HG03342 (cell line): ENCODE data around the gene SRGAP2B.
"Not testable (repeated sequence)": the region's sequence is repeated elsewhere in the genome, so short reads cannot be mapped to it uniquely, and the experiment has no call there.

ENCODE experiments used
- ATAC-seq: cut with Tn5 transposase; IDR thresholded peaks from one replicate; pipeline ENCODE4 v1.9.1; 2021; ENCODE audit warnings: mild to moderate bottlenecking, moderate library complexity; ENCODE audit not compliant: unreplicated experiment

Gene SRGAP2B

DNA sequence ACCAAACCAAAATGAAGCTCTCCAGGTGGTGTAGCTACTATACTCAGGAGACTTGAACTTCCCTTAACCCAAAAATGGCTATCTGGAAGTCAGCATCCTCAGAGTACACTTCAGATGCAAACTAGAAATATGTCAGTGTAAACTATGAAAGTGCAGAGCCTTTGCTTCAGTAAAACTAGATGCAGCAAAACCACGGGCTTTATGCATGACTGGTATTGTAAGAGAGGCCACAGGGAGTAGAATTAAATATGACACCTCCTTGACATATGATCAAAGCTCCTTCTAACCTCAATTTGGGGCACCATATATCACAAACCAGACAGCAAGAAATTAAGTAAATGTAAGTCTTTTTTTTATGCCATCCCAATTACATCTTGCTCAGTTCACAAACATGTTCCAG is 47.6 kb downstream of the SRGAP2B start:
- ATAC-seq: not testable (repeated sequence)

GRCh38 chr1:145045571-145046273 is 49.4 kb downstream of the SRGAP2B start:
- not testable (repeated sequence) for ATAC-seq

GRCh38 chr1:145041519-145041918 is 53.6 kb downstream of the SRGAP2B start:
- ATAC-seq: peak; percentile 80

DNA sequence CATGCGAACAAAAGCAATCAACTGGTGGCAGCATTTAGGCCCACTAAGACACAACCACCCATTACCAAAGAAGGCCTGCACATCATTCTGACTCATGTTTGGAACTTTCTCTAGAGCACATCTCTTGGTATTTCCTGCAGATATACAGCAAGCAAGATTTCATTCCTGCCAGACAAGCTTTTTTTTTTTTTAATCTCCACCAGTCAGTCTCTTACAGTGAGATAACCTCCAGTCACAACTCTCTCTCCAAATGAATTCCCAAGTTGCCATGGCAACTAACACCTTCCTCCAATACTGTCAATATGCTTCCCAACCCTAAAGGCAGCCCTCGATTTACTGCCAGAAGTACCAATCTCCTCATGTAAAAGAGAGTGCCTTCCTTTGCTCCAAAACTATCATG is 59.1 kb downstream of the SRGAP2B start:
- not testable (repeated sequence) for ATAC-seq

- ATAC-seq: not testable (repeated sequence)
Observed at GRCh38 chr1:145033523-145033922, 61.6 kb downstream of the SRGAP2B start.

DNA sequence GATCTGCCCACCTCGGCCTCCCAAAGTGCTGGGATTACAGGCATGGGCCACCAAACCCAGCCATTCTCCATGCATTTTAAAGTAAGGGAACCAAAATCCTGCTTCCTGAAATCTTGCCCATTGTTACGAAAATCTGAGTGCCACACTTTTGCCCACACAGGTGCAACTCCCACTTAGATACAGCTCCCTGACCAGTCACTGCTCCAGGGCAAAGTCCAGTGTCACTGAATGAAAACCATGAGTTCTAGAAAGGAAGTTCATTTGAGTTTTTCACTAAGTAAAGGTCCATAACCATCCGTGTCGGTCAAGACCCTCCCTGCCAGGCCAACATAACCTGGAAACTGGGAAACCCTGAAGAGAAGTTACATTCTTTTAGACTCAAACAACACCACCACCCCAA is 67.9 kb downstream of the SRGAP2B start:
- ATAC-seq: not testable (repeated sequence)

- not testable (repeated sequence) for ATAC-seq
Observed at GRCh38 chr1:145025286-145025685, 69.8 kb downstream of the SRGAP2B start.

DNA sequence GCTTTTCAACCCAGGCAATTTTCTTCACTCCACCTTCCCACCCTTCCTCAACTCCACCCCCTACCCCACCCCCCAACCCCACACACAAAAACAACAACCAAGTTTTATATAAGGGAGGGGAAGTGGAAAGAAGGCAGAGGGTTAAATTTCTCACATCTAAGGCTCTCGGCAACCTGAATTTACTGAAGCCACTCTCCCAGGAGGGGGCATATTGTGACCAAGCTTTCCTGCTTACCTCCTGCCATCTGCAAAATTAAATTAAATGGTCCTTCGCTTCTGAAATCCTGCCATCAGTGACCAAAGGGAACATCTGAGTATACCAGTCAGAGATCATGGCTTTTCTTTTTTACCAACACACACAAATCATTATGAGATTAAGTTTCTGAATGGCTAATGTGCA is 72.9 kb downstream of the SRGAP2B start:
- ATAC-seq: not testable (repeated sequence)

DNA sequence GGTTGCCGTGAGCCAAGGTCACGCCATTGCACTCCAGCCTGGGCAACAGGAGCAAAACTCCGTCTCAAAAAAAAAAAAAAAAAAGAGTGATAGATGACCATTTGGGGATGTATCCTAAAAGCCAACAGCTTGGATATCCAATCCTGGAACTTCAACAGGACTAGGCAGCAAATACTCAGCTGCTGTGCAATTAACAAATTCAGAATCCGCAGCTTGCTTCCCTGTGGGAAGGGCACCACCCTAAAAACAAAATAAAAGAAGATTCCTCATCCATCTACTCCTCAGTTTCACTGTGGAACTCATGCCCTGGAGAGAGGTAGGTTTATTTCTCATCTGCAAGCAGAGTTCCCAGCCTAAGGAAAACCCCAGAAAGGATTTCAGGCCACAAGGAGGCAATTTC is 73.4 kb downstream of the SRGAP2B start:
- not testable (repeated sequence) for ATAC-seq

DNA sequence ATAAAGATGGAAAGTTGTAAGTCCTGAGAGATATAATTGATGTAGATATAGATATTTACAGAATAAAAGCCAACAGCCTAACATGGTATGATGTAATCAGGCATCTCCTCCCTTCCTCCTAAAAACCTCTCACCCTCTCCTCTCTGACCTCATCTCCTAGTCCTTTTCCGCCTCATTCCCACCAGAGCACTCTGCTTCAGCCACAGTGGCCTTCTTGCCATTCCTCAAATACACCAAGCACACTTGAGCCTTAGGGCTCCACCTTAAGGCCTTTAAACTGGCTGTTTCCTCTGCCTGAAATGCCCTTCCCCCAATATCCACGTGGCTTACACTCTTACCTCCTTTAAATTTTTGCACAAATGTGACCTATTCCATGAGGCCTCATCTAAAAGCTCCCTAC is 75.4 kb downstream of the SRGAP2B start:
- not testable (repeated sequence) for ATAC-seq

- ATAC-seq: not testable (repeated sequence)
Observed at GRCh38 chr1:145017725-145018124, 77.4 kb downstream of the SRGAP2B start.

DNA sequence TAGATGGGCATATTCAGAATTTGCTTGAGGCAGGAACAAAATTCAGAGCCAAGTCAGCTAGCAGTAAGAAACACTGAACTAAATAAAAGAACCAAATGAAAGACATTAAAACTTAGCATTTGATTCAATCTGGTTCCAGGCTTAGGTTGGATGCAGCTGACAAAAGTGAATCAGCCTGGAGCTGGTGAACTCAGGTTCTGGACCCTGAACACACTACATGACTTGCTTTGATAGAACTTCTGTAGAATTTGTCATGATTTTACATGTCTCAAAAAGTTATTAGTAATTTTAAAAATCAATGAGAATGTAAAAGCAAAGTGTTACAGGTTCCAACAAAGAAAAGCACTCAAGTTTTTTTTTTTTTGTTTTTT is 78.7 kb downstream of the SRGAP2B start:
- not testable (repeated sequence) for ATAC-seq

DNA sequence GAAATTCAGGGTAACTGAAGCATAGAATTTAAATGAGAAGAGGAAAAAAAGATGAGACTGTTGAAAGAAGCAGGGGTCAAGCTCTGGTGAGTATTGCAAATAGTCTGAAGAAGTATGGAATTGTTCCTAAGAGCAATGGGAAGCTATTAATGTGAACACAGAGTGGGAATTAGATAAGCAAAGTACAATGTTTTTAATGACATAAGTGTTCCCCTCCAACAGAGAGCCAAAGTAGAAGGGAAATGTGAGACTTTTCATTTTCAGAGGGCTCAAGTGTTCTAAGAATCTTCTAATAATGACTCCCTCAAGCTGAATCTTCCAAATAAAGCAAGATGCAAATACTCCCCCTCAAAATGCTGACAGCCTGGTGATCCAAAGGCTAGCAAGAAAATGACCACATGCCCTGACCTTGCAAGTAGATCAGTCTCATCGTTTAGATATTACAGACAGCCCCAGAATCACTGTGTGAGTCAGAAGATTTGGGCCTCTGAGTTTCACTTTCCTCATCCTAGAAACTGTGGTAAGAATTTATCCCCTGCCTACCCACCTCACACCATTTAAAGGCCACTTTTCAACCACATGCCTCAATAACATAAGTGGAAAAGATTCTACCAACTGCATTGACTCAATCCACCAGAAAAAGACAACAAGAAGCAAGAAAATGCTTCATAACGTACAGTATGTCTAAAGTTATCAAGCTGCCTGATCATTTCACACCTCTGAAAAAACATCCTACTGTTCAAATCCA is 79.2 kb downstream of the SRGAP2B start:
- ATAC-seq: peak; percentile 71

DNA sequence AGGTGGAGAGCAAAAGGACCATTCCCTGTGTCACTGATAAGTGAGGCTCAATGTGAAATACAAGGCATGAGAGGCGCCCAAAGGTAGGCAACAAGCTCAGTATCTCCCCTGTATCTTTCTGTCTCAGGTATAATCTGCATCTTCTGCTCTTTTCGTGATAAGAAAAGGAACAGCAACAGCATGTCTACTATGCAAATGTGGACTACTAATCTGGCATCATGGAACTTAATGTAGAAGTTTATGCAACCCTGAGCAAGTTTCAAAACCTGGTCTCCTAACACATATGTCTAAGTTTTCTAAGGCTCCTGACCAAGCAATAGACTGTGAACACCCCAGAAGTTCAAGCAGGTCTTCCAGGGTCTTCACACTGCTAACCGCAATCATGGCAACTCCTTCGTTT is 81.8 kb downstream of the SRGAP2B start:
- ATAC-seq: not testable (repeated sequence)

- not testable (repeated sequence) for ATAC-seq
Observed at GRCh38 chr1:145011811-145012210, 83.3 kb downstream of the SRGAP2B start.

DNA sequence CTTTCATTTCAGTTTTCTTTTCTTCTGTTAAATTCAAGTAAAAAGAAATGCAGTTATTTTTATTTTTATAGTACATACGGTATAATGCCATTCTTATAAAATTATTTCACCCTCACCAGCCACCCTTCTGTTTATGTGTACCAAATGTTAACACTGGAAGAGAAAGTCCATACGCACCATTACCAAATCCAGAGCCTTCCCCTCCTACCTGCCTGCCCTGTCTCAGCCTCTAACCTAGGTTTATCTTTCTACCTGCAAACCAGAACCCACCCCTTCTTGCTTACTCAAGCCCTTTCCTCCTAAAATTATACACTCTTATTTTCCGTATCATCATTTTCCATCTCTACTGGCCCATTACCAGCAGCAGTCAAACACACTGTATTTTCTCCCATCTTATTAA is 84.5 kb downstream of the SRGAP2B start:
- not testable (repeated sequence) for ATAC-seq

- not testable (repeated sequence) for ATAC-seq
Observed at GRCh38 chr1:145009928-145010327, 85.2 kb downstream of the SRGAP2B start.

GRCh38 chr1:145008388-145008787 is 86.7 kb downstream of the SRGAP2B start:
- ATAC-seq: not testable (repeated sequence)

DNA sequence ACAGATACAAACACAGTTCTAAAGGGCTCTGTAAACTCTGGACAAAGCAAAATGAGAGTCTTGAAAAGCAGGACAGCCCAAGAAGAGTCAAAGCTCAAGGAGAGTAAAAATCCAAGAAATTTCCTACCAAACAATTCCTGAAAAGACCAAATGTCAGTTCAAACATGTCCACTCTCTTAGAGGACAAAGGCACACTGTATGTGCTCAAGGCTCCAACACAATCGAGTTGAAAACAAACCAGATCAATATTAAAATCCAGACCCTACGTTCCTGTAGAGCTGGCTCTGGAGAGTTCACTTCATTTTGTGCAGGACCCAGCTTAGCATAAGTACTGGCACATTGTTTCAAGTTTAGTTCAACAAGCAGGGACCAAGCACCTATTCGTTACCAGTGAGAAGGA is 90.0 kb downstream of the SRGAP2B start:
- not testable (repeated sequence) for ATAC-seq

DNA sequence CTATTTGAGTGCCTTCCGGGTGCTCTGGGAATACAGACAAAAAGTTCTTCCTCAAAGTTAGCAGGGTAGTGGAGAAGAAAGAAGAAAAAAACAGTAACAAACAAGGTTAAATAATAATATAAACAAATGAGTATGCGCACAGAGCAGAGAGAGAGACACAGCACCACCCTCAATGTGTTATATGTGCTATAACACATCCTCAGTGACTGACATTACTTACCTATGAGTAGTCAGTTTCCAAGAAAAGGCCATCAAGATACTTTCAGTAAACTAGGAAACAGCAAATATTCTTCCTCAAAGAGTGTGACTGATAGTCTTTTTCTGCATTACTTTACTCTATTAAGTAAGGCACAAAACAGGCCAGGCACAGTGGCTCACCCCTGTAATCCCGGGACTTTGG is 93.7 kb downstream of the SRGAP2B start:
- not testable (repeated sequence) for ATAC-seq

- not testable (repeated sequence) for ATAC-seq
Observed at GRCh38 chr1:145000743-145001326, 94.3 kb downstream of the SRGAP2B start.
